ENCODE measurements around the gene LASP1NB.
"Not testable (repeated sequence)": the region's sequence is repeated elsewhere in the genome, so short reads cannot be mapped to it uniquely, and the experiment has no call there.

Gene LASP1NB

DNA sequence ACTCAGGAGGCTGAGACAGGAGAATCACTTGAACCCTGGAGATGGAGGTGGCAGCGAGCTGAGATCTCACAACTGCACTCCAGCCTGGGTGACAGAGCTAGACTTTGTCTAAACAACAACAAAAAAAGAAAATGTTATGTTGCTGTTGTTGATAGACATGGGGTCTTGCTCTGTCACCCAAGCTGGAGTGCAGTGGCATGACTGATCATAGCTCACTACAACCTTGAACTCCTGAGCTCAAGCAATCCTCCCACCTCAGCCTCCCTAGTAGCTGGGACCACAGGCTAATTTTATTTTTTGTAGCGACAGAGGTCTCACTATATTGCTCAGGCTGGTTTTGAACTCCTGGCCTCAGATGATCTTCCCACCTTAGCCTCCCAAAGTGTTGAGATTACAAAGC, 21.8 kb downstream of the LASP1NB start:
- no peaks in the 10 kb centered on the region for H3K9me2 ChIP-seq
- no peaks in the 10 kb centered on the region; a peak in 1 of 4 replicates for H3K4me1 ChIP-seq (ENCODE audit: control insufficient read depth in 1 of 2, insufficient read depth in 2 of 2, low read depth in 1 of 2, low read length in 1 of 2)
- H3K9me3 ChIP-seq, result no peaks in the 10 kb centered on the region
- no peaks in the 10 kb centered on the region for H4K20me1 ChIP-seq (ENCODE audit: insufficient read depth)
- peaks cover 6% of the 10 kb centered on the region for H3F3A ChIP-seq (replicated peaks; ENCODE audit: insufficient read depth)
- ChIA-PET POLR2A (no interaction called here), CTCF (no interaction called here)
- H3K27ac ChIP-seq (ENCODE audit: low read depth in 2 of 2, low read length in 1 of 2), result no peak overlapping the region
- no peak for DNase-seq
- H3K9ac ChIP-seq, result no peak overlapping the region
- WGBS (ENCODE audit: low lambda C conversion rate), result 38% methylated on average over 2 of the region's 2 CpGs
- no peak overlapping the region for H3K4me2 ChIP-seq
- H3K36me3 ChIP-seq (replicated peaks in 1 of 2; ENCODE audit: control insufficient read depth in 1 of 2, insufficient read depth in 2 of 2, low read length in 1 of 2), result no peaks in the 10 kb centered on the region
- H3K27me3 ChIP-seq (ENCODE audit: insufficient read depth), result no peaks in the 10 kb centered on the region
- no peak for TF ChIP-seq JUND (IDR thresholded peaks at IDR 0.05)
- no peak for TF ChIP-seq EP300 (IDR thresholded peaks at IDR 0.05; ENCODE audit: borderline replicate concordance in 1 of 2, low read depth in 1 of 2, low read length in 1 of 2)
- no peak for TF ChIP-seq SIN3A (IDR thresholded peaks at IDR 0.05; ENCODE audit: borderline replicate concordance, low read depth, low read length)
- no peak for TF ChIP-seq MEF2A (IDR thresholded peaks at IDR 0.05; ENCODE audit: borderline replicate concordance, low read depth)
- TF ChIP-seq, protein P1, sequence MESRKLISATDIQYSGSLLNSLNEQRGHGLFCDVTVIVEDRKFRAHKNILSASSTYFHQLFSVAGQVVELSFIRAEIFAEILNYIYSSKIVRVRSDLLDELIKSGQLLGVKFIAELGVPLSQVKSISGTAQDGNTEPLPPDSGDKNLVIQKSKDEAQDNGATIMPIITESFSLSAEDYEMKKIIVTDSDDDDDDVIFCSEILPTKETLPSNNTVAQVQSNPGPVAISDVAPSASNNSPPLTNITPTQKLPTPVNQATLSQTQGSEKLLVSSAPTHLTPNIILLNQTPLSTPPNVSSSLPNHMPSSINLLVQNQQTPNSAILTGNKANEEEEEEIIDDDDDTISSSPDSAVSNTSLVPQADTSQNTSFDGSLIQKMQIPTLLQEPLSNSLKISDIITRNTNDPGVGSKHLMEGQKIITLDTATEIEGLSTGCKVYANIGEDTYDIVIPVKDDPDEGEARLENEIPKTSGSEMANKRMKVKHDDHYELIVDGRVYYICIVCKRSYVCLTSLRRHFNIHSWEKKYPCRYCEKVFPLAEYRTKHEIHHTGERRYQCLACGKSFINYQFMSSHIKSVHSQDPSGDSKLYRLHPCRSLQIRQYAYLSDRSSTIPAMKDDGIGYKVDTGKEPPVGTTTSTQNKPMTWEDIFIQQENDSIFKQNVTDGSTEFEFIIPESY (IDR thresholded peaks at IDR 0.05; ENCODE audit: borderline replicate concordance, low read depth), result no peak
- no peak for TF ChIP-seq TAF1 (IDR thresholded peaks at IDR 0.05; ENCODE audit: borderline replicate concordance, low read depth, low read length)
- TF ChIP-seq, protein P2, sequence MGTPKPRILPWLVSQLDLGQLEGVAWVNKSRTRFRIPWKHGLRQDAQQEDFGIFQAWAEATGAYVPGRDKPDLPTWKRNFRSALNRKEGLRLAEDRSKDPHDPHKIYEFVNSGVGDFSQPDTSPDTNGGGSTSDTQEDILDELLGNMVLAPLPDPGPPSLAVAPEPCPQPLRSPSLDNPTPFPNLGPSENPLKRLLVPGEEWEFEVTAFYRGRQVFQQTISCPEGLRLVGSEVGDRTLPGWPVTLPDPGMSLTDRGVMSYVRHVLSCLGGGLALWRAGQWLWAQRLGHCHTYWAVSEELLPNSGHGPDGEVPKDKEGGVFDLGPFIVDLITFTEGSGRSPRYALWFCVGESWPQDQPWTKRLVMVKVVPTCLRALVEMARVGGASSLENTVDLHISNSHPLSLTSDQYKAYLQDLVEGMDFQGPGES (IDR thresholded peaks at IDR 0.05; ENCODE audit: low read depth, low read length), result no peak
- TF ChIP-seq CHD2 (IDR thresholded peaks at IDR 0.05; ENCODE audit: low read length, partially characterized antibody), result no peak
- TF ChIP-seq TCF12 (IDR thresholded peaks at IDR 0.05), result no peak
- no peak for TF ChIP-seq MXI1 (IDR thresholded peaks at IDR 0.05; ENCODE audit: low read depth, low read length)
- no peak for TF ChIP-seq FOXM1 (IDR thresholded peaks at IDR 0.05; ENCODE audit: low read depth)
- no peak for TF ChIP-seq FOXJ3 (CRISPR knock-in tag; IDR thresholded peaks at IDR 0.05)
- TF ChIP-seq FOSL2 (IDR thresholded peaks at IDR 0.05; ENCODE audit: borderline replicate concordance, low read depth), result no peak
- no peak for TF ChIP-seq EZH2phosphoT487 (IDR thresholded peaks at IDR 0.05; ENCODE audit: borderline replicate concordance, low read depth)
- TF ChIP-seq SMC3 (IDR thresholded peaks at IDR 0.05; ENCODE audit: low read depth, low read length), result no peak
- TF ChIP-seq, protein P3, sequence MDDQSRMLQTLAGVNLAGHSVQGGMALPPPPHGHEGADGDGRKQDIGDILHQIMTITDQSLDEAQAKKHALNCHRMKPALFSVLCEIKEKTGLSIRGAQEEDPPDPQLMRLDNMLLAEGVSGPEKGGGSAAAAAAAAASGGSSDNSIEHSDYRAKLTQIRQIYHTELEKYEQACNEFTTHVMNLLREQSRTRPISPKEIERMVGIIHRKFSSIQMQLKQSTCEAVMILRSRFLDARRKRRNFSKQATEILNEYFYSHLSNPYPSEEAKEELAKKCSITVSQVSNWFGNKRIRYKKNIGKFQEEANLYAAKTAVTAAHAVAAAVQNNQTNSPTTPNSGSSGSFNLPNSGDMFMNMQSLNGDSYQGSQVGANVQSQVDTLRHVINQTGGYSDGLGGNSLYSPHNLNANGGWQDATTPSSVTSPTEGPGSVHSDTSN (IDR thresholded peaks at IDR 0.05), result no peak
- no peak overlapping the region for H3K4me3 ChIP-seq (ENCODE audit: low read depth in 2 of 2, low read length in 1 of 2)
- no peak overlapping the region for H2AFZ ChIP-seq (ENCODE audit: low read depth)
- no peaks in the 10 kb centered on the region for H3K79me2 ChIP-seq (ENCODE audit: insufficient read depth)

DNA sequence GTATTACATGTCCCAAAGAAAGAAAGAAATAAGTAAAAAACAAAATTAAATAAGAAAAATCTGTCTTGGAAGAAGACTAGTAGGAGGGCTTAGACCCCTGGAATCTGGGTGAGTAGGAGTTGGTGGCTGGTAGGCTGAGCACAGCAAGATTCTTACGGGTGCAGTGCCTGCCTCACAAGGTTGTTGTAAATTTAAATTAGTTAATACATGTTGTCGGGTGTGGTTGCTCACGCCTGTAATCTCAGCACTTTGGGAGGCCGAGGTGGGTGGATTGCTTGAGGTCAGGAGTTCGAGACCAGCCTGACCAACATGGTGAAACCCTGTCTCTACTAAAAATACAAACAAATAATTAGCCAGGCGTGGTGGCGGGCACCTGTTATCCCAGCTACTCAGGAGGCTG, 28.4 kb downstream of the LASP1NB start:
- H2AFZ ChIP-seq (ENCODE audit: low read depth); H3K27ac ChIP-seq (ENCODE audit: low read depth in 2 of 2, low read length in 1 of 2); H3K36me3 ChIP-seq (replicated peaks in 1 of 2; ENCODE audit: control insufficient read depth in 1 of 2, insufficient read depth in 2 of 2, low read length in 1 of 2); CTCF ChIA-PET; H3K4me2 ChIP-seq; H3K79me2 ChIP-seq (ENCODE audit: insufficient read depth); H3K4me3 ChIP-seq (ENCODE audit: low read depth in 2 of 2, low read length in 1 of 2); H3K4me1 ChIP-seq (ENCODE audit: control insufficient read depth in 1 of 2, insufficient read depth in 2 of 2, low read depth in 1 of 2, low read length in 1 of 2); H3K27me3 ChIP-seq (ENCODE audit: insufficient read depth); H3K9me2 ChIP-seq; DNase-seq; H4K20me1 ChIP-seq (ENCODE audit: insufficient read depth); POLR2A ChIA-PET; H3K9me3 ChIP-seq; H3K9ac ChIP-seq: not testable (repeated sequence)
- H3F3A ChIP-seq (replicated peaks; ENCODE audit: insufficient read depth), result peaks cover 25% of the 10 kb centered on the region
- WGBS (ENCODE audit: low lambda C conversion rate), result 78% methylated on average over 7 of the region's 7 CpGs

Data from SK-N-SH (cell line).